Activated naive CD4-positive, alpha-beta T cell treated with anti-CD3 and anti-CD28 coated beads, Interleukin-2, amount 50 U/mL, for 24 hours (primary cell): ENCODE results near the gene ABCB1.
A peak's percentile ranks its signal among the peaks of the same experiment; 100 is the strongest.

Experiments
- H3K27ac Mint-ChIP-seq: one replicate; pipeline ENCODE4 v1.8.0; 2021; ENCODE audit warnings: mild to moderate bottlenecking, mixed read lengths
- H3K27me3 Mint-ChIP-seq: one replicate; pipeline ENCODE4 v1.8.0; 2021; ENCODE audit warnings: mixed read lengths
- H3K36me3 Mint-ChIP-seq: one replicate; pipeline ENCODE4 v1.8.0; 2021; ENCODE audit warnings: mixed read lengths
- H3K4me1 Mint-ChIP-seq: one replicate; pipeline ENCODE4 v1.8.0; 2021; ENCODE audit warnings: mixed read lengths
- H3K4me3 Mint-ChIP-seq: one replicate; pipeline ENCODE4 v1.8.0; 2021; ENCODE audit warnings: mild to moderate bottlenecking, mixed read lengths
- H3K9me3 Mint-ChIP-seq: one replicate; pipeline ENCODE4 v1.8.0; 2021; ENCODE audit warnings: mixed read lengths

ABCB1 gene

DNA sequence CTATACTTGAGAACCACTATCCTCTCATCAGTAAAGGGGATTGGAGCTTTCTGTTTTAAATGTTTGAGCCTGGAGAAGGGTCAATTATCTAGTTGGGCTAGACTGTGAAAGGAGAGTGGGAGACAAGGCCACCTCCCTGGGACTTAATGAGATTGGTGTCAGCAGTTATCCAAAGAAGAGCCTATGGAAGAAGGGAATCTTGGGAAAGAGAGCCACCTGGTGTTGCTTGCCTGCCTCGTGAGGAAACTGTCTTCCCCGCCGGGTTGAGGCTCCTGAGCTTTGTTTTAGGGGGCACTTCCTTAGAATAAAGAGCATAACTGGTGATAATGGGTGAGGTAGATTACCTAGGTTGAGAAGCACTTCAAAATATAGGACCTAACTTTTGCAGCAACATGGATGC, 93.2 kb downstream of the ABCB1 start:
- H3K4me1 Mint-ChIP-seq, result no peaks in the 10 kb centered on the region
- H3K27ac Mint-ChIP-seq, result no peak overlapping the region
- H3K9me3 Mint-ChIP-seq, result no peaks in the 10 kb centered on the region
- no peaks in the 10 kb centered on the region for H3K27me3 Mint-ChIP-seq
- H3K36me3 Mint-ChIP-seq, result peaks cover 2% of the 10 kb centered on the region
- H3K4me3 Mint-ChIP-seq, result no peak overlapping the region

- no peak overlapping the region for H3K27ac Mint-ChIP-seq
These were observed 94.2 kb downstream of the ABCB1 start for GRCh38 chr7:87506246-87507180.

DNA sequence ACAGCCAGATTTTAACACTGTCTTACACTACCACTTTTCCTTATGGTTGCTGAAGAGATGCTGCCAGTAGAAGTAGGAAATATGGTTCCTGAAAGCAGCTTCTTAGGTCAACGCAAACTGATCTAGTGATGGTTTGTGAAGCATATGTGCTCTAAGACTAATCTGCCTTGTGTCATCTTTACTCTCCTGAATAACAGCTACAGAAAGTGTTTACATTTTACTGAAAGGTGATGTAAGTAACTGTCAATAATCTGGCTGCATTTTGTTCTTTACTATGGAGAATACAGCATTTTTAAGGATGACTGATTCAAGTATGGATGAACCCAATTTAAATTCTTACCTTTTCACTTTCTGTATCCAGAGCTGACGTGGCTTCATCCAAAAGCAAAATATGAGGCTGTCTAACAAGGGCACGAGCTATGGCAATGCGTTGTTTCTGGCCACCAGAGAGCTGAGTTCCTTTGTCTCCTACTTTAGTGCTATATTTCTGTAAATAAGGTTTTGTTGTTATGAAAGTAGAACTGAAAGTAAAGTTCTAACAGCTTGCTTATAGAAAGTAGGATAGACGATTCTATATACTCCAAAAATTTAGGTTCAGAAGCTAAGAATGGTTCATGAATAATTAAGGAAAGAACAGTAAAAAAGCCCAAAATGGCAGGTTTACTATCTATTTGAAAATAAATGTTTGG, 95.0 kb downstream of the ABCB1 start:
- H3K27me3 Mint-ChIP-seq, result peaks cover under 1% of the 10 kb centered on the region
- no peaks in the 10 kb centered on the region for H3K9me3 Mint-ChIP-seq
- no peak overlapping the region for H3K27ac Mint-ChIP-seq
- no peaks in the 10 kb centered on the region for H3K4me1 Mint-ChIP-seq
- peaks cover 2% of the 10 kb centered on the region for H3K36me3 Mint-ChIP-seq
- H3K4me3 Mint-ChIP-seq, result no peak overlapping the region

More at GRCh38 chr7:87506246-87507180, 94.2 kb downstream of the ABCB1 start:
- H3K4me1 Mint-ChIP-seq, result no peaks in the 10 kb centered on the region
- H3K27me3 Mint-ChIP-seq, result no peaks in the 10 kb centered on the region
- H3K36me3 Mint-ChIP-seq, result peaks cover 2% of the 10 kb centered on the region
- no peak overlapping the region for H3K4me3 Mint-ChIP-seq
- no peaks in the 10 kb centered on the region for H3K9me3 Mint-ChIP-seq

DNA sequence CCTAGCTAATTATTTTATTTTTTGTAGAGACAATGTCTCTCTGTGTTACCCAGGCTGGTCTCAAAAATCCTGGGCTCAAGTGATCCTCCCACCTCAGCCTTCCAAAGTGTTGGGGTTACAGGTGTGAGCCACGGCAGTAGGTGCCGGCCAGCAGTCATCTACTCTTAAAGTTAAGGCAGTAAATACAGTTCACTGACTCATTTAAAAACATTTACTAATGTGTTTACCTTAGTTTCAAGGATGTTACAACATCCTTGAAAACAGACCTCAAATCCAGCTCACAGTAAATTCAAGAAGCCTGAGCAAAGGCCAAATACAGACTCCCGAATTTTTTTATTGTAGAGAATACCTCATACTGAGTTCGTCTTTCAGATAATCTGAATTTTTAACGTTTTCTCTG, 95.6 kb downstream of the ABCB1 start:
- Mint-ChIP-seq H3K4me1 (no peaks in the 10 kb centered on the region), H3K9me3 (no peaks in the 10 kb centered on the region), H3K36me3 (peaks cover 2% of the 10 kb centered on the region), H3K4me3 (no peak overlapping the region), H3K27ac (no peak overlapping the region), H3K27me3 (peaks cover 2% of the 10 kb centered on the region)

DNA sequence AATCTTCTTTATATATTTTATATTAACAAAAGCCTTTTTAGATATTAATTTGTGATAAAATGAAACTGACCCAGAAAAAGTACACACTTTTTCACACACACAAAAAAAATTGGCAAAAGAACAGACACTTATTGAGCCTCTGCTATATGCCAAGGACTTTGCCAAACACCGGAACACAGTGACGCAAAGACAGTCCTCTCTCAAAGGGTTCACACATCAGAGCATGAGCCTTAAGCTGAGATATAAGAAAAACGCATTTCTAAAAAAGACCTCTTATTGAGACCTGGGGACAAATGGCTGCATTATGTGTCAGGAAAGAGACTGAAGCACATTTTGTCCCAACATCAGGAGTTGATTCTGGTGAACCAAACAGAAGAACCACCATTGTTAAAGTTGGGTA, 101.2 kb downstream of the ABCB1 start:
- Mint-ChIP-seq H3K27me3 (peaks cover 2% of the 10 kb centered on the region), H3K4me1 (no peaks in the 10 kb centered on the region)

GRCh38 chr7:87498893-87499292, 101.8 kb downstream of the ABCB1 start:
- H3K27ac Mint-ChIP-seq, result no peak overlapping the region
- H3K36me3 Mint-ChIP-seq, result no peaks in the 10 kb centered on the region
- H3K4me3 Mint-ChIP-seq, result no peak overlapping the region
- peaks cover 2% of the 10 kb centered on the region for H3K27me3 Mint-ChIP-seq
- no peaks in the 10 kb centered on the region for H3K9me3 Mint-ChIP-seq
- no peaks in the 10 kb centered on the region for H3K4me1 Mint-ChIP-seq

More for the DNA sequence above, 101.2 kb downstream of the ABCB1 start:
- Mint-ChIP-seq H3K4me3 (no peak overlapping the region), H3K27ac (no peak overlapping the region), H3K36me3 (no peaks in the 10 kb centered on the region), H3K9me3 (no peaks in the 10 kb centered on the region)

- no peak overlapping the region for H3K27ac Mint-ChIP-seq
- no peaks in the 10 kb centered on the region for H3K9me3 Mint-ChIP-seq
- no peak overlapping the region for H3K4me3 Mint-ChIP-seq
- H3K27me3 Mint-ChIP-seq, result peaks cover 2% of the 10 kb centered on the region
- no peaks in the 10 kb centered on the region for H3K36me3 Mint-ChIP-seq
- H3K4me1 Mint-ChIP-seq, result no peaks in the 10 kb centered on the region
These were observed 103.2 kb downstream of the ABCB1 start for GRCh38 chr7:87497482-87497881.

DNA sequence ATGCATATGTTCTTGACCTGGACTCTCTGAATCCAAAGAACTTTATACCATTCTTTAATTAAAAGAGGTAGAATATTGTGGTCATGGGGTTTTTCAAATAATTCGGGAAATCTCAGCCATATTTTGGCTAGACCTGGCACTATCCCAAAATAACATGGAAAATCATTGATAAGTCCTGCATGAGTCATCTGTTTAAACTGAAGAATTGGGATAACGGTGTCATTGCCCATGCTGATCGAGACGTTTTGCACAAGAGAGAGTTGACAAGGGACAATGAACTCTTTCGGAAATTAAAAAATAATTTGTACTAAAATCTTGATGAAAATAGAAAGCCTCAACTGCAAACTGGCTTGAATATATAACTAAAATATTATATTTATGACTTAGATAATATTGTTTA, 105.3 kb downstream of the ABCB1 start:
- no peaks in the 10 kb centered on the region for H3K9me3 Mint-ChIP-seq
- H3K4me1 Mint-ChIP-seq, result no peaks in the 10 kb centered on the region
- H3K27me3 Mint-ChIP-seq, result peaks cover 2% of the 10 kb centered on the region
- H3K4me3 Mint-ChIP-seq, result no peak overlapping the region
- H3K27ac Mint-ChIP-seq, result no peak overlapping the region
- H3K36me3 Mint-ChIP-seq, result no peaks in the 10 kb centered on the region

GRCh38 chr7:87494454-87494853, 106.2 kb downstream of the ABCB1 start:
- no peaks in the 10 kb centered on the region for H3K9me3 Mint-ChIP-seq
- no peaks in the 10 kb centered on the region for H3K4me1 Mint-ChIP-seq
- no peak overlapping the region for H3K27ac Mint-ChIP-seq
- H3K4me3 Mint-ChIP-seq, result no peak overlapping the region
- peaks cover 2% of the 10 kb centered on the region for H3K27me3 Mint-ChIP-seq
- H3K36me3 Mint-ChIP-seq, result no peaks in the 10 kb centered on the region

GRCh38 chr7:87483131-87483530, 117.6 kb downstream of the ABCB1 start:
- no peaks in the 10 kb centered on the region for H3K4me1 Mint-ChIP-seq
- peaks cover 3% of the 10 kb centered on the region for H3K9me3 Mint-ChIP-seq
- H3K4me3 Mint-ChIP-seq, result no peak overlapping the region
- no peak overlapping the region for H3K27ac Mint-ChIP-seq
- H3K36me3 Mint-ChIP-seq, result no peaks in the 10 kb centered on the region
- peaks cover 24% of the 10 kb centered on the region for H3K27me3 Mint-ChIP-seq

DNA sequence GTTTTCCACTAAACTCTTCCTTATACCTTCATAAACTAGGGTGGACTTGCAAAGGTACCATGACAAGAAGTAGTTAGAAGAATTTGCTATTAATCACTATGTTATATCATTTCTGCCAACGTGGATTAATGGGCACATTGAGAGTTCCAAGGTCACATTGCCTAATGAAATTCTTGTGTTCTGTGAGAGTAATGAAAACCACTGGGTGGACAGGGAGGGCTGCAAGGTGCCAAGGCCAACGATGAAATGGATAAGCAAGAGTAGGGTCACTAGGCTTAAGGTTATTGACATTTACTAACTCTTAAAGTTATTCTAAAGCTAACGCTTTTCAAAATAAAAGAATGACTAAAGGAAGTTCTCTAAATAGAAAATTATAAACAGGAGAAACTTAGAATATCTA, 118.6 kb downstream of the ABCB1 start:
- H3K9me3 Mint-ChIP-seq, result no peaks in the 10 kb centered on the region
- peaks cover 23% of the 10 kb centered on the region for H3K27me3 Mint-ChIP-seq
- H3K27ac Mint-ChIP-seq, result no peak overlapping the region
- H3K4me3 Mint-ChIP-seq, result no peak overlapping the region
- H3K36me3 Mint-ChIP-seq, result no peaks in the 10 kb centered on the region
- no peaks in the 10 kb centered on the region for H3K4me1 Mint-ChIP-seq

DNA sequence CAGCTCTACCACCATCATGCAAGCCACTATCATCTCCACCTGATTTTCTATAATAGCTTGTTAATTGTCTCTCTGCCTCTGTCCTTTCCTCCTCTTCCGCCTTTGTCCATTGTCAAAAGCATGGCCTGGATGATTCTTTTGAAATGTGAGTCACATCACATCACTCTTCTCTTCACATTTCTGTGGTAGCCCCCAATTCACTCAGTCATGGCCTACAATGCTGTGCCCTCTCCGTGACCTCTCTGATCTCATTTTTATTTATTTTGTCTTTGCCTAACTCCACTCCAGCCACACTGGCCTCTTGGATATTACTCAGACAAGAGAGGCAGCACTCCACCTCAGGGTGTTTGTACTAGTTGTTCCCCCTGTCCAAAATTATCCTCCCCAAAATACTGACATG, 120.3 kb downstream of the ABCB1 start:
- Mint-ChIP-seq H3K4me1 (peaks cover 6% of the 10 kb centered on the region), H3K27ac (no peak overlapping the region), H3K9me3 (no peaks in the 10 kb centered on the region), H3K27me3 (peaks cover 31% of the 10 kb centered on the region), H3K36me3 (no peaks in the 10 kb centered on the region), H3K4me3 (no peak overlapping the region)

DNA sequence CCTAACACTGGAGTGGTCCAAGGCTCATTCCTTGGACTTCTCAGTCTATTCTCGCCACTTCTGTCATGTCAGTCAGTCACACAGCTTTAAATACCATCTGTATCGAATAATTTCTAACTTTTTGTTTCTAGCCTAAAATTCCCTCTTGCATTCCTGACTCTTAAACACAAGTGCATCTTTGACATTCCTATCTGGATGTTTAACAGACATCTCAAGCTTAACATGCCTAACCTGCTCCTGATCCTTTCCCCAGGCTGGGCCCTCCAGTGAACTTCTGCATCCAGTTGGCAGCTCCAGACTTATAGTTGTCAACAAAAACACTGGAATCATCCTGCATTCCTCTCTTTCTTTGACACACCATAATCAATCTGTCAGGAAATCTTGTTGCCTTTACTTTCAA, 120.7 kb downstream of the ABCB1 start:
- Mint-ChIP-seq H3K4me3 (no peak overlapping the region), H3K9me3 (no peaks in the 10 kb centered on the region), H3K4me1 (peaks cover 8% of the 10 kb centered on the region), H3K27me3 (peaks cover 33% of the 10 kb centered on the region), H3K27ac (no peak overlapping the region), H3K36me3 (no peaks in the 10 kb centered on the region)

- Mint-ChIP-seq H3K4me1 (peaks cover 14% of the 10 kb centered on the region), H3K9me3 (no peaks in the 10 kb centered on the region), H3K27me3 (peaks cover 34% of the 10 kb centered on the region), H3K36me3 (no peaks in the 10 kb centered on the region), H3K4me3 (no peak overlapping the region), H3K27ac (no peak overlapping the region)
These were observed 124.5 kb downstream of the ABCB1 start for GRCh38 chr7:87476179-87476557.

DNA sequence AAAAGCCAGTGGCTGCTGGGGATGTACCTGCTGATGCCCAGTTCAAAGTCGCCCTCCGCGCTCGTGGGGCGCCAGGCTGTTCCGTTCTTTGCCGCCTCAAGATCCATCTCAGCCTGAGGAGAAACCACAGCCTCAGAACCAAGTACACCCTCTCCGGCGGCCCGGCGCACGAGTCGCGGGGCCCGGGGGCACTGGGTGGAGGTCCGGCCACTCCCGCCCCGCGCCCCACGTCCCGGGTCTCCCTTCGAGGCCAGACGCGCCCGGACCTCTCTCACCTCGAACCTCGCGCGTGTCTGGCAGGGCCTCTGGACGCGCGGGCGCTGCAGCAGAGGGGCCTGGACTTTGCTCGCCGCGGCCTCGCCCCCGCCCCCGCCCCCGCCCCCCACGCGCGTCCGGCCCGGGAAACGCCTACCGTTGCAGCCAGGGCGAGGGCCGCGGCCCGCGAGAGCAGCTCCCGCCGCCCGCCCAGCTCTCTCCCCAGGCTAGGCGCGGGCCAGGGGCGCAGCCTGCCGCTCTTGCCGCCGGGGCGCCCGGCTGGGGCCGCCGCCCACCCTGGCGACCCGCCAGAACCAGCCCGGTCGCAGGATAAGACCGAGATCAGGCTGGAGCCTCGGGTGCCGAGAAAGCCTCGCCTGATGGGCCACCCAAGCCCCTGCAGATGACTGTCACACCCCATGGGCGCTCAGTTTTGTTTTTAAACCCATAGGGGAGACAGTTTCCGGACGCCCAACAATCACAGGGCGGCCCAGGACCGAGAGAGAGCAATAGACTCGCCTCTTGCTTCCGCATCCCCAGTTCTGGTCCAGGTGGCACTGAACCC, 125.1 kb downstream of the ABCB1 start, which contains the start of gene ABCB4:
TSS of gene ABCB4 (minus strand) at position 322 of the 820 bp plus-strand sequence. CDS start at position 107, 215 bp downstream.
- H3K36me3 Mint-ChIP-seq, result no peaks in the 10 kb centered on the region
- peaks cover 34% of the 10 kb centered on the region for H3K27me3 Mint-ChIP-seq
- H3K27ac Mint-ChIP-seq, result no peak within 1 kb of the TSS
- H3K4me3 Mint-ChIP-seq, result peak within 1 kb of the TSS; percentile 51
- H3K9me3 Mint-ChIP-seq, result no peaks in the 10 kb centered on the region
- peaks cover 14% of the 10 kb centered on the region for H3K4me1 Mint-ChIP-seq
